Measurements from ENCODE around the gene ERICH3. TPM values are rescaled to one million over a fixed set of nuclear protein-coding genes. Genes with fewer than 3 reads are reported as not detected.

ERICH3 gene
- total and polyA plus RNA-seq, 9 of the 15 experiments (the other 6 are each of a cell fraction or from before 2014, with no cell fraction given) = not detected

GRCh38 chr1:74592580-74593355 is 80.8 kb downstream of the ERICH3 start:
- FAIRE-seq (no peak), ATAC-seq (no peak), DNase-seq (ENCODE audit: extremely low read depth in 1 of 4, low spot score in 3 of 4) (no peak)
- Histone ChIP-seq H4K20me1 (replicated peaks; ENCODE audit: control insufficient read depth, insufficient read depth, low read length) (no peaks in the 10 kb centered on the region), H3K36me3 (ENCODE audit: control insufficient read depth, insufficient read depth, low read length) (no peaks in the 10 kb centered on the region), H3K27ac (ENCODE audit: extremely low read depth, low read depth, low read length) (no peak overlapping the region), H3K4me2 (ENCODE audit: insufficient read depth, low read length) (no peak overlapping the region), H3K9me3 (replicated peaks; ENCODE audit: control insufficient read depth, insufficient read depth, low read depth, low read length) (no peaks in the 10 kb centered on the region), H3K4me3 (no peak overlapping the region), H3K9ac (ENCODE audit: insufficient read depth in 1 of 2, low read depth in 2 of 2, low read length in 2 of 2) (no peak overlapping the region), H3K79me2 (ENCODE audit: control insufficient read depth, insufficient read depth, low read length) (no peaks in the 10 kb centered on the region), H3K4me1 (replicated peaks in 1 of 2; ENCODE audit: control insufficient read depth in 2 of 2, insufficient read depth in 2 of 2, low read length in 2 of 2) (no peaks in the 10 kb centered on the region), H3K9me1 (ENCODE audit: control insufficient read depth, insufficient read depth, low read length) (no peaks in the 10 kb centered on the region), H2AFZ (ENCODE audit: low read depth, low read length) (no peak overlapping the region), H3K27me3 (ENCODE audit: control insufficient read depth in 2 of 2, insufficient read depth in 2 of 2, low read length in 2 of 2) (no peaks in the 10 kb centered on the region)
- intact Hi-C loops (cut with micrococcal nuclease) (no loop called here), in situ Hi-C loops (cut with MboI) (no loop called here)
- no TSS peak for BruUV-seq (replicated peaks)
- CTCF ChIA-PET (ENCODE audit: low intra/inter-chr PET ratio) = no interaction called here
- POLR2A ChIA-PET = interaction anchor here (0.7 kb wide), 1 partner anchor 140 kb away, joined by 3 read pairs; the partner anchor contains the start of genes CRYZ and TYW3
- TF ChIP-seq ZC3H8 (IDR thresholded peaks at IDR 0.05) = no peak
- TF ChIP-seq LARP7 (IDR thresholded peaks at IDR 0.05) = no peak
- TF ChIP-seq KLF10 (CRISPR knock-in tag; IDR thresholded peaks at IDR 0.05) = no peak
- no peak for TF ChIP-seq CAMTA2 (CRISPR knock-in tag; conservative IDR thresholded peaks at IDR 0.05)
- TF ChIP-seq POU5F1 (IDR thresholded peaks at IDR 0.05; ENCODE audit: borderline replicate concordance, low read depth, low read length, partially characterized antibody) = no peak
- TF ChIP-seq CBX2 (IDR thresholded peaks at IDR 0.05; ENCODE audit: insufficient read depth, low read length, poor library complexity, severe bottlenecking) = no peak
- no peak for TF ChIP-seq BACH1 (tag; IDR thresholded peaks at IDR 0.05)
- 0% methylated on average over 5 of the region's 5 CpGs for WGBS (ENCODE audit: insufficient coverage, low coverage, missing lambda C conversion rate)
